DMS114 treated with DMSO at 0.1 percent for 48 hours (cell line): Measurements from ENCODE around the gene SLC17A4.

Experiments
- DNase-seq: peaks from one replicate; lab custom pipeline; 2025; ENCODE audit not compliant: unreplicated experiment; lab: John Stamatoyannopoulos, UW

The SLC17A4 gene

GRCh38 chr6:25804804-25805203, 50.3 kb downstream of the SLC17A4 start:
- no peak for DNase-seq

- no peak for DNase-seq
Observed at GRCh38 chr6:25815194-25815593, 60.7 kb downstream of the SLC17A4 start.

GRCh38 chr6:25816252-25816651, 61.7 kb downstream of the SLC17A4 start:
- DNase-seq = no peak

GRCh38 chr6:25821341-25821740, 66.8 kb downstream of the SLC17A4 start:
- no peak for DNase-seq

- no peak for DNase-seq
Observed at GRCh38 chr6:25829375-25829774, 74.8 kb downstream of the SLC17A4 start.

GRCh38 chr6:25830458-25830857, 75.9 kb downstream of the SLC17A4 start:
- no peak for DNase-seq
